AG04450 (cell line): ENCODE results near the gene CEP85. TPM values are rescaled to one million over a fixed set of nuclear protein-coding genes. Genes with fewer than 3 reads are reported as not detected.

Source experiments
- CTCF ChIA-PET: fragments of 300-600, 350-600 bp; formaldehyde crosslinking; extraction: SDS; loops from one replicate; lab custom pipeline; 2022; ENCODE audit warnings: antibody characterized with exemption, inconsistent platforms; lab: Charles Lee
- POLR2A ChIA-PET: fragments of 350-600 bp; formaldehyde crosslinking; extraction: SDS; loops from one replicate; lab custom pipeline; 2021; ENCODE audit warnings: antibody characterized with exemption, inconsistent platforms; lab: Yijun Ruan, JAX
- DNase-seq: peaks from one replicate; pipeline ENCODE4 v3.0.0-alpha.2; 2011; ENCODE audit warnings: low read depth, low spot score
- H3K27ac ChIP-seq: one replicate; pipeline ENCODE4 v1.5.1; 2012; ENCODE audit warnings: low read depth, low read length, control low read depth
- H3K27me3 ChIP-seq: one replicate; pipeline ENCODE4 v1.6.0; 2012; ENCODE audit warnings: low read length; ENCODE audit not compliant: control insufficient read depth, insufficient read depth
- H3K4me3 ChIP-seq: 2 replicates; pipeline ENCODE4 v1.5.1; 2011; ENCODE audit warnings: mild to moderate bottlenecking, low read depth, low read length, control low read depth
- H3K9me3 ChIP-seq: 2 replicates; pipeline ENCODE4 v1.5.1; 2012; ENCODE audit warnings: low read length; ENCODE audit not compliant: control insufficient read depth, insufficient read depth
- CTCF ChIP-seq: IDR thresholded peaks from 2 replicates; pipeline ENCODE4 v1.5.1; 2011; ENCODE audit warnings: low read depth, low read length, control low read depth, inconsistent platforms
- polyA plus RNA-seq: library from polyadenylated mRNA; depleted of rRNA; stranded (reverse); fragments of >200 nt; gene quantifications from 2 replicates; pipeline ENCODE4 v1.2.3, GENCODE V29; 2011

CEP85 gene
- polyA plus RNA-seq, 1 experiment: 5.8 TPM

- Histone ChIP-seq H3K27me3 (peaks cover 11% of the 10 kb centered on the region), H3K27ac (no peak overlapping the region), H3K4me3 (no peak overlapping the region), H3K9me3 (no peaks in the 10 kb centered on the region)
- ChIA-PET CTCF (interaction anchor here (0.5 to 1.5 kb wide), 3 partner anchors 86 to 857 kb away, joined by 3 to 4 read pairs (median 4); no protein-coding TSS in a partner anchor), POLR2A (no interaction called here)
- TF ChIP-seq CTCF: no peak
- no peak for DNase-seq
Measured at GRCh38 chr1:26189331-26189730, 44.7 kb upstream of the CEP85 start.

DNA sequence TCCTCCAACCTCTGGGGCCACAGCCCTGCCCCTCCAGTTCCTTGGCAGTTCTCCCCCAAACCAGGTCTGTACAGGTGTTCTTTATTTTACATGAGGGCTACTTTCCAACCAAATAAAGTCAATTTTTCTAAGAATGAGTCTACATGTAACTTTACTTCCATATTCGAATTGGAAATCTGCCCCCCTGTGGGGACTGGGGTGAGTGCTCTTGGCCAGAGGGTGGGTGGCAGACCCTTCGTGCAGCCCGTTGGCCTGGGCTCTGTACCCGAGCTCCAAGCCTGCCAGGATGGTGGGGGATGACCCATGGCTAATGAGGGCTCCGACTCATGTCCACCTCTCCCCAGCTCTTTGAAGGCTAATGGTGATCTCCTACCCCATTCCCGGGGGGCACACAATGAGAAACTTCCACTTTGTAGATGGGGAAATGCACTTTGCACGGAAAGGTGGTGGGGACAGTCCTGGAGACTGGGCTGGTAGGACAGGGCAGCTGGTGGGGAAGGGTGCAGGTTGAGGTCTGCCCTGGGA, 44.2 kb upstream of the CEP85 start:
- Histone ChIP-seq H3K9me3 (no peaks in the 10 kb centered on the region), H3K4me3 (no peak overlapping the region), H3K27me3 (peaks cover 13% of the 10 kb centered on the region), H3K27ac (peak overlapping the region; percentile 21)
- POLR2A ChIA-PET: no interaction called here
- CTCF ChIA-PET: interaction anchor here (0.8 to 1.5 kb wide), 3 partner anchors 9 to 132 kb away, joined by 3 to 4 read pairs (median 3); no protein-coding TSS in a partner anchor
- TF ChIP-seq CTCF: no peak
- DNase-seq: no peak

- POLR2A ChIA-PET: no interaction called here
- H3K27me3 ChIP-seq: peaks cover 11% of the 10 kb centered on the region
- peak; percentile 32; the same call in 1 of the 2 replicates for TF ChIP-seq CTCF
- H3K9me3 ChIP-seq: no peaks in the 10 kb centered on the region
- no peak for DNase-seq
- CTCF ChIA-PET: interaction anchor here (1.0 to 1.5 kb wide), 3 partner anchors 9 to 85 kb away, joined by 3 to 4 read pairs (median 3); no protein-coding TSS in a partner anchor
- H3K27ac ChIP-seq: peak within 1 kb of the TSS; percentile 21
- no peak within 1 kb of the TSS for H3K4me3 ChIP-seq
Measured at GRCh38 chr1:26190373-26190987, 43.5 kb upstream of the CEP85 start, which contains the start of gene CATSPER4. CATSPER4 (plus strand) TSS chr1:26190602; CDS start chr1:26190628, 26 bp downstream.

DNA sequence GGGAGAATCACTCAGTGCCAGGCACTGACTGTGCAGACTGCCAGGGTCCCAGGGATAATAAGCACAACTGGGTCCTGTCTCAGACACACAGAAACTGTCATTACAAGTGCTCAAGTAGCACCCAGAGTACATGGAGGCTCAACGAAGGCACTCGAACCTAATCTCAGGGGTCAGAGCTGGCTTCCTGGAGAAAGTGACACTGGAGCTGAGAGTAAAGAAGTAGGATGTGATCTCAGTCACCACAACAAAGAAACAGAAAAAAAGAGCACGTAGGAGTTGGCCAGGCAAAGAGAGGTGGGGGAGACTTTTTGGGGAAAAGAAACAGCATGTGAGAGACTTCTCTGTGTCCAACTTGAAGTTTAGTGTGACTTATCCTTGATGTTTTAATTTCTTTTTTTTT, 42.3 kb upstream of the CEP85 start:
- CTCF ChIA-PET: interaction anchor here (1.4 kb wide), 1 partner anchor 47 kb away, joined by 3 read pairs; no protein-coding TSS in a partner anchor
- DNase-seq: no peak
- POLR2A ChIA-PET: no interaction called here

More for the DNA sequence above, 42.3 kb upstream of the CEP85 start:
- Histone ChIP-seq H3K27ac (no peak overlapping the region), H3K9me3 (no peaks in the 10 kb centered on the region), H3K27me3 (peaks cover 11% of the 10 kb centered on the region), H3K4me3 (no peak overlapping the region)
- no peak for TF ChIP-seq CTCF
